MM.1S (cell line): ENCODE measurements around the gene CA10.

ENCODE experiments used
- EZH2 ChIP-seq: fragments of 300-600 bp; sonication (generic); optimal IDR thresholded peaks from 2 replicates; pipeline ENCODE3; 2017; ENCODE audit warnings: low read depth, mild to moderate bottlenecking, antibody characterized with exemption, low read length, mixed read lengths
- TF ChIP-seq, protein P1 (sequence below): fragments of 300-600 bp; sonication (generic); IDR thresholded peaks from 2 replicates; pipeline ENCODE4 v1.5.1; 2016; ENCODE audit warnings: antibody characterized with exemption, low read length, mixed read lengths

GRCh38 chr17:51855806-51856205, 302.7 kb downstream of the CA10 start:
- TF ChIP-seq, protein P1, sequence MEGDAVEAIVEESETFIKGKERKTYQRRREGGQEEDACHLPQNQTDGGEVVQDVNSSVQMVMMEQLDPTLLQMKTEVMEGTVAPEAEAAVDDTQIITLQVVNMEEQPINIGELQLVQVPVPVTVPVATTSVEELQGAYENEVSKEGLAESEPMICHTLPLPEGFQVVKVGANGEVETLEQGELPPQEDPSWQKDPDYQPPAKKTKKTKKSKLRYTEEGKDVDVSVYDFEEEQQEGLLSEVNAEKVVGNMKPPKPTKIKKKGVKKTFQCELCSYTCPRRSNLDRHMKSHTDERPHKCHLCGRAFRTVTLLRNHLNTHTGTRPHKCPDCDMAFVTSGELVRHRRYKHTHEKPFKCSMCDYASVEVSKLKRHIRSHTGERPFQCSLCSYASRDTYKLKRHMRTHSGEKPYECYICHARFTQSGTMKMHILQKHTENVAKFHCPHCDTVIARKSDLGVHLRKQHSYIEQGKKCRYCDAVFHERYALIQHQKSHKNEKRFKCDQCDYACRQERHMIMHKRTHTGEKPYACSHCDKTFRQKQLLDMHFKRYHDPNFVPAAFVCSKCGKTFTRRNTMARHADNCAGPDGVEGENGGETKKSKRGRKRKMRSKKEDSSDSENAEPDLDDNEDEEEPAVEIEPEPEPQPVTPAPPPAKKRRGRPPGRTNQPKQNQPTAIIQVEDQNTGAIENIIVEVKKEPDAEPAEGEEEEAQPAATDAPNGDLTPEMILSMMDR, result no peak
- no peak for TF ChIP-seq EZH2
